Esophagus squamous epithelium (tissue), 5 donors: ENCODE data around the gene LCAT. TPM values are rescaled to one million over a fixed set of nuclear protein-coding genes. Genes with fewer than 3 reads are reported as not detected.
"Not testable (repeated sequence)": the region's sequence is repeated elsewhere in the genome, so short reads cannot be mapped to it uniquely, and the experiment has no call there.

ENCODE experiments used
- DNase-seq: peaks from one replicate; lab custom pipeline; 2025; lab: John Stamatoyannopoulos, UW
- H3K27ac ChIP-seq, 4 donors: fragments of 200-600 bp; sonication (generic); one replicate each; pipeline ENCODE4 v1.5.1; 2016 to 2019; ENCODE audit warnings: mild to moderate bottlenecking in 1 of 4
- H3K27me3 ChIP-seq, 4 donors: fragments of 200-600 bp; sonication (generic); 1 replicate in 3 of 4; 2 replicates in 1 of 4; pipeline versions ENCODE4 v1.5.1 to v1.6.0; 2017 to 2021; ENCODE audit warnings: antibody characterized with exemption in 1 of 4
- H3K36me3 ChIP-seq, 3 donors: fragments of 200-600 bp; sonication (generic); one replicate each; pipeline ENCODE4 v1.5.1; 2016 to 2019
- H3K4me1 ChIP-seq, 3 donors: fragments of 200-600 bp; sonication (generic); one replicate each; pipeline ENCODE4 v1.5.1; 2017 to 2019
- H3K4me3 ChIP-seq, 4 donors: fragments of 200-600 bp; sonication (generic); 1 replicate in 3 of 4; 2 replicates in 1 of 4; pipeline ENCODE4 v1.5.1; 2016 to 2019; ENCODE audit warnings: mild to moderate bottlenecking in 2 of 4, moderate library complexity in 1 of 4
- H3K9me3 ChIP-seq, 3 donors: fragments of 200-600 bp; sonication (generic); one replicate each; pipeline ENCODE4 v1.5.1; 2016 to 2019
- CTCF ChIP-seq, 6 experiments: fragments of 450-650 bp in 4 of 6; fragments of 200-600 bp in 2 of 6; sonication (generic) in 2 of 6; IDR thresholded peaks; one replicate each; pipeline ENCODE4 v1.5.1; 2016 to 2019; ENCODE audit warnings: antibody characterized with exemption in 6 of 6, mild to moderate bottlenecking in 4 of 6, moderate library complexity in 4 of 6
- POLR2A ChIP-seq, 4 donors: fragments of 450-650 bp; IDR thresholded peaks; one replicate each; pipeline ENCODE4 v1.6.1; 2017; ENCODE audit warnings: antibody characterized with exemption in 4 of 4, mild to moderate bottlenecking in 4 of 4, moderate library complexity in 3 of 4
- WGBS, 2 donors: methylation state at CpG; one replicate each; pipeline ENCODE4 v1.1.5; 2018; 5-methylcytosine and 5-hydroxymethylcytosine counted together
- intact Hi-C: fragments of 100-400 bp; cut with DNase I; formaldehyde crosslinking; loops from one replicate; pipeline ENCODE4 v1.15.0; 2022
- total RNA-seq, 4 donors: library from RNA; depleted of rRNA; stranded (reverse); fragments of >200 nt; gene quantifications; one replicate each; pipeline ENCODE4 v1.1.0, GENCODE V29; 2016
- donor health status: DM: yes; HTN: yes; CAD: no.

The LCAT gene
- total RNA-seq, 4 donors from 2014 or later: 1.2 to 12.4 (median 3.8) TPM

DNA sequence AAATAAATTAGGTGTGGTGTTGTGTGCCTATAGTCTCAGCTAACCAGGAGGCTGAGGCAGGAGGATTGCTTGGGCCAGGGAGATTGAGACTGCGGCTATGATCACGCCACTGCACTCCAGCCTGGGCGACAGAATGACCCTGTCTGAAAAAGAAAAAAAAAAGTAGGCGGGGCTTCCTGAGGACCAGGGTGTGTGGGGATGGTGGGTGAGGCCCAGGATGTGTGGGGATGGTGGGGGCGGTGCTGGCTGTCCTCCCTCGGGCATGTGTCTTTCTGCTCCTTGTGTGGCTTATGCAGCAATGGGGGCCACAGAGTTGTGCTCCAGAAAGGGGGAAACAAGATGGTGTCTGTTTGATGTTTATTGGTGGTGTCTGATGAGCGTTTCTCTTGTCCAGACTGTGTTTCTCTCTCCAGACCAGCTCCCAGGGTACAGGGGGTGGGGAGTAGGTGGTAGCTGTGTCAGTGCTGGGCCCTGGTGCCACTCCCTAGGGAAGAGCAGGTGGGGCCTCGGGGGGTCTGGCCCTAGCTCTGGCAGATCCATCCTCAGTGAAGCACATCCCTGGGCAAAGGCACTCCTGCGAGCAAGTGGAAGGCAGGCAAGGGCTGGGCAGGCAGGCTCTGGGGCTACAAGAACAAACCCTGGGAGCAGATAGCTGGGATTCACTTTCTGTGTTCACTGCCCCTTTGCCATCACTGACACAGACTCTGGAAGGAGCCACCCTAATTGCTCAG is 2.3 kb downstream of the LCAT start:
- H3K36me3 ChIP-seq: peaks cover 15 to 65% (median 20%) of the 10 kb centered on the region in 3 donors
- 79 to 83% methylated on average over 7 to 8 of the region's 9 CpGs for WGBS, 2 donors

GRCh38 chr16:67940446-67941089 is 3.4 kb downstream of the LCAT start:
- no peak for DNase-seq
- intact Hi-C loops: no loop called here
- no peak overlapping the region for H3K27ac ChIP-seq
- TF ChIP-seq POLR2A (IDR thresholded peaks at IDR 0.05): no peak
- TF ChIP-seq CTCF (IDR thresholded peaks at IDR 0.05): no peak
- no peaks in the 10 kb centered on the region for H3K9me3 ChIP-seq
- no peak overlapping the region for H3K4me3 ChIP-seq
- H3K4me1 ChIP-seq: peaks cover 6 to 66% (median 26%) of the 10 kb centered on the region in 3 donors
- no peaks in the 10 kb centered on the region for H3K27me3 ChIP-seq
- H3K36me3 ChIP-seq: peaks cover 4 to 54% (median 12%) of the 10 kb centered on the region in 3 donors
- 82 to 91% methylated on average over 5 of the region's 5 CpGs for WGBS, 2 donors

More for the DNA sequence above, 2.3 kb downstream of the LCAT start:
- Histone ChIP-seq H3K27ac (peak overlapping the region in 2 of 4 donors; percentile 9 to 26), H3K27me3 (no peaks in the 10 kb centered on the region), H3K9me3 (no peaks in the 10 kb centered on the region), H3K4me1 (peaks cover 6 to 68% (median 26%) of the 10 kb centered on the region in 3 donors), H3K4me3 (no peak overlapping the region)
- intact Hi-C loops: no loop called here
- no peak for DNase-seq
- TF ChIP-seq CTCF (IDR thresholded peaks at IDR 0.05) (no peak), POLR2A (IDR thresholded peaks at IDR 0.05) (no peak)

DNA sequence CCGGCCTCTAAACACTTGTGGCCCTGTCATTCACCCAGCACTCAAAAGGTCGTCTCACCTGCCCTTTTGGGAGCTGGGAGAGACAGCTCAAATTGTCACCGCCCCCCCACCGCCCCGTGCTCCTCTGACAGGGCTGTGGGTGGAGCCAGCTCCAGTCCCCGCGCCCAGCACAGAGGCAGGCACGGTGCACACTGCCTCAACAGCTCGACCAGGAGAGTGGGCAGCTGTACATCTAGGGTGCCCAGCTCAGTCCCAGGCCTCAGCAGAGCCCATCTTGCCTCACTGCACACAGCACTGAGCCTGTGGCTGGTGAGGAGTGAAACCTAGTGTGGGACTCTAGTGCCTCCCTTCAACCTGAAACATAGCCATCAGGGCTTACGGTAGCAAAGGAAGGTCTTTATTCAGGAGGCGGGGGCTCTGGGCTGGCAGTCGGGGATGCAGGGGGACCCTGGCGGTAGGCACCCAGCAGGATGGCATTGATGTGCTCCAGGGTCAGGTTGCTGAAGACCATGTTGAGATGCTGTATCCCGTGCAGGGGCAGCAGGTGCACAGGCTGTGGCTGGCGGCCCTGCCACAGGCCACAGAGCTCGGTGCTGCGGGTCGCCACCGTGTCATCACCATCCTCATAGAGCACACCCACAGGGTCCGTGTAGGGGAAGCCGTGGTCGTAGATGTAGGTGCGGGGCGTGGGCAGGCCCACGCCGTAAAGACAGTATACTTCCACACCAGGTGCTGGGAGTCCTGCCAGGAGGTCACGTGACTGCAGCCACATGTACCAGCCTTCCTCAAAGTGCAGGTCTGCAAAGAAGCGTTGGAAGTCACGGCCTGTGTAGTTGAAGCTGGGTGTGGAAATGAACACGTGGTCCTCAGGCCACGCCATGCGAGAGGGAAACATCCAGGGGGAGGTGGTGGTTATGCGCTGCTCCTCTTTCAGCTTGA is 4.1 kb downstream of the LCAT start:
- WGBS, 2 donors: 51 to 56% methylated on average over 15 to 17 of the region's 33 CpGs
- TF ChIP-seq POLR2A (IDR thresholded peaks at IDR 0.05): no peak
- no peak overlapping the region for H3K4me3 ChIP-seq
- peaks cover 0 to 47% (median 4%) of the 10 kb centered on the region in 3 donors for H3K36me3 ChIP-seq
- DNase-seq: no peak
- H3K27me3 ChIP-seq: no peaks in the 10 kb centered on the region
- no peak overlapping the region for H3K27ac ChIP-seq
- peaks cover 13 to 66% (median 29%) of the 10 kb centered on the region in 3 donors for H3K4me1 ChIP-seq
- intact Hi-C loops: no loop called here
- no peaks in the 10 kb centered on the region for H3K9me3 ChIP-seq

GRCh38 chr16:67937713-67938112 is 6.2 kb downstream of the LCAT start:
- Histone ChIP-seq H3K36me3 (peaks cover 0 to 41% (median 0%) of the 10 kb centered on the region in 3 donors), H3K27ac (peak overlapping the region; percentile 92 to 97 (median 96)), H3K4me1 (peaks cover 15 to 57% (median 22%) of the 10 kb centered on the region in 3 donors)
- intact Hi-C loops, H3K27me3 ChIP-seq, H3K9me3 ChIP-seq, DNase-seq, H3K4me3 ChIP-seq: not testable (repeated sequence)
- 91 to 96% methylated on average over 5 of the region's 5 CpGs for WGBS, 2 donors

GRCh38 chr16:67936880-67937605 is 6.9 kb downstream of the LCAT start:
- Histone ChIP-seq H3K9me3 (no peaks in the 10 kb centered on the region), H3K4me3 (peak overlapping the region; percentile 69 to 91 (median 86)), H3K27me3 (no peaks in the 10 kb centered on the region), H3K4me1 (peaks cover 15 to 51% (median 22%) of the 10 kb centered on the region in 3 donors), H3K36me3 (peaks cover 0 to 41% (median 0%) of the 10 kb centered on the region in 3 donors), H3K27ac (peak overlapping the region; percentile 92 to 97 (median 96))
- no peak for DNase-seq
- intact Hi-C loops: no loop called here
- WGBS, 2 donors: 40 to 43% methylated on average over 5 to 6 of the region's 6 CpGs
- TF ChIP-seq POLR2A (IDR thresholded peaks at IDR 0.05): no peak
- TF ChIP-seq CTCF (IDR thresholded peaks at IDR 0.05): no peak
